ENCODE data around the gene ACAD11.

ACAD11 gene

GRCh38 chr3:132681421-132681820 lies 21.8 kb upstream of the ACAD11 start:
- TF ChIP-seq CTCF (conservative IDR thresholded peaks at IDR 0.05; ENCODE audit: low read depth, low read length), result no peak
- no peak for DNase-seq (ENCODE audit: low read depth)
- H3K4me3 ChIP-seq (ENCODE audit: low read length), result no peak overlapping the region

DNA sequence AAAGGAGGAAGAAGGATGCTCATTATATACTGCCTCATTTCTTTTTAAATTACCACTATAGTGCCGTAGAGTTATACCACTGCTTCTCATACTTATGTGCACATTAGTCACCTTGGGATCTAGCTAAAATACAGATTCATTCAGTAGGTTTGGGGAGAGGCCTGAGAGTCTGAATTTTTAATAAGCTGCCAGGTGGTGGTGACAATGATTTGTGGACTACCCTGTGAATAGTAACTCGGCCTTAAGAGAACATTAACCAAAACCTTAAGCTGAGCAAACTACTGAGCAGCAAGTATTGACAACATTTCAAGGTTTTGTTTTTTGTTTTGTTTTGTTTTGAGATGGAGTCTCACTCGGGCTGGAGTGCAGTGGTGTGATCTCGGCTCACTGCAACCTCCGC lies 20.3 kb upstream of the ACAD11 start:
- TF ChIP-seq CTCF (conservative IDR thresholded peaks at IDR 0.05; ENCODE audit: low read depth, low read length), result no peak
- no peak for DNase-seq (ENCODE audit: low read depth)
- no peak overlapping the region for H3K4me3 ChIP-seq (ENCODE audit: low read length)

DNA sequence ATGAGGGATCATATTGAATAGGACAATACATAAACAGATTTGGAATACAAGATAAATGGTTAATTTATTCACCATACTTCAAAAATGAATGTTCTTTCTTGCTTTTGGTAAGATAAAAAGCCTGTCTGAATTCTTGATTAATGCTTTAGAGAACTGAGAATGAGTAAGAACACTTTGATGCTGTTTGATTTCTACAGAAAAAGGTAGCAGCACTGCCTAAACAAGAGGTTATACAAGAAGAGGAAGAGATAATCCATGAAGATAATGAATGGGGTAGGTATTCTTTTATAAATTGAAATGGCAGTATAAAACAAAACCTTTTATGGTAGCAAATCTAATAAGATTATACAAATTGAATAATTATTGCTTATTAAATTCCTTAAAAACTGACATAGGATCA lies 15.8 kb upstream of the ACAD11 start:
- H3K4me3 ChIP-seq (ENCODE audit: low read length), result no peak overlapping the region
- TF ChIP-seq CTCF (conservative IDR thresholded peaks at IDR 0.05; ENCODE audit: low read depth, low read length), result no peak
- DNase-seq (ENCODE audit: low read depth), result no peak

- no peak overlapping the region for H3K4me3 ChIP-seq (ENCODE audit: low read length)
- TF ChIP-seq CTCF (conservative IDR thresholded peaks at IDR 0.05; ENCODE audit: low read depth, low read length), result no peak
- DNase-seq (ENCODE audit: low read depth), result no peak
These were observed 9.7 kb upstream of the ACAD11 start for GRCh38 chr3:132669256-132669777.

GRCh38 chr3:132665230-132665745 lies 5.7 kb upstream of the ACAD11 start:
- DNase-seq (ENCODE audit: low read depth), result no peak
- H3K4me3 ChIP-seq (ENCODE audit: low read length), result no peak overlapping the region
- no peak for TF ChIP-seq CTCF (conservative IDR thresholded peaks at IDR 0.05; ENCODE audit: low read depth, low read length)

GRCh38 chr3:132662212-132662611 lies 2.6 kb upstream of the ACAD11 start:
- DNase-seq (ENCODE audit: low read depth), result no peak
- H3K4me3 ChIP-seq (ENCODE audit: low read length), result no peak overlapping the region
- no peak for TF ChIP-seq CTCF (conservative IDR thresholded peaks at IDR 0.05; ENCODE audit: low read depth, low read length)

GRCh38 chr3:132661101-132661500 lies 1.5 kb upstream of the ACAD11 start:
- peak overlapping the region; percentile 92 for H3K4me3 ChIP-seq (ENCODE audit: low read length)
- DNase-seq (ENCODE audit: low read depth), result no peak
- TF ChIP-seq CTCF (conservative IDR thresholded peaks at IDR 0.05; ENCODE audit: low read depth, low read length), result no peak

All from retinal pigment epithelial cell (primary cell).